ENCODE results near the gene RAB12. TPM values are rescaled to one million over a fixed set of nuclear protein-coding genes. Genes with fewer than 3 reads are reported as not detected.

The RAB12 gene
- total RNA-seq, 2 donors from 2014 or later: 22.0 to 27.0 TPM

GRCh38 chr18:8627107-8627472 is 17.9 kb downstream of the RAB12 start:
- H3K4me1 Mint-ChIP-seq: peaks cover 30% of the 10 kb centered on the region
- no peaks in the 10 kb centered on the region for H3K27me3 Mint-ChIP-seq (ENCODE audit: insufficient read depth)
- H3K27ac ChIP-seq (ENCODE audit: low read depth, low read length): no peak overlapping the region
- H3K4me3 Mint-ChIP-seq: no peak overlapping the region
- peaks cover 18% of the 10 kb centered on the region for H3K9me3 Mint-ChIP-seq
- H3K36me3 Mint-ChIP-seq (ENCODE audit: low read depth): peaks cover 57% of the 10 kb centered on the region
- H3K4me1 ChIP-seq (ENCODE audit: control insufficient read depth, insufficient read depth, low read length): no peaks in the 10 kb centered on the region
- H3K27ac Mint-ChIP-seq: no peak overlapping the region
- no peak for DNase-seq
- no peak overlapping the region for H3K9ac ChIP-seq (ENCODE audit: extremely low read depth, low read length, poor library complexity, severe bottlenecking)
- TF ChIP-seq CTCF (conservative IDR thresholded peaks at IDR 0.05): no peak
- WGBS, 2 experiments (ENCODE audit: insufficient coverage in 1 of 2, insufficient read length in 1 of 2): 88 to 90% methylated on average over 10 to 11 of the region's 11 CpGs
- no peaks in the 10 kb centered on the region for H3K27me3 ChIP-seq (ENCODE audit: control insufficient read depth, insufficient read depth, low read length, poor library complexity, severe bottlenecking)
- H3K9me3 ChIP-seq (ENCODE audit: control insufficient read depth, low read length): peaks cover 5% of the 10 kb centered on the region
- H3K36me3 ChIP-seq (ENCODE audit: control insufficient read depth, insufficient read depth, low read length): peaks cover 54% of the 10 kb centered on the region
- no peak overlapping the region for H3K4me3 ChIP-seq (ENCODE audit: low read length)

DNA sequence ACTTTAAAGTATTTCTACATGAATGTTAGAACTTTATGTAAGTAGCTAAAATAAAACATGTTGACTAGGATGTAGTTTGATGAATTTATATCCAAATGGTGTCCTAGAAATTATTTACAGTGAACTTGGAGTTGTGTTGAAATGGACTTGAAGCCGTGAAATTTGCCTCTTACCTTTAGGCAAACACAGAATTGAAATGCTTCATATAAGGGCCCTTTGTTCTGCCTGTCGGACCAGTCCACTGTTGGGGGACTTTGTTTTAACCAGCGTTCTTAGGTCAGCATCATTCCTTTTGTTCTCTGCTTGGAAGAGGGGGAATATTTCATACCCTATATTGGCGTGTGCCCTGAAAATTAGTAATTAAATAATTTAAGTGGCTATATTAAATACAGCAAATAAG is 18.3 kb downstream of the RAB12 start:
- no peak overlapping the region for H3K4me3 Mint-ChIP-seq
- 84% methylated on average over 3 of the region's 4 CpGs; no CpG with 5 or more reads in 1 of the 2 experiments for WGBS, 2 experiments (ENCODE audit: insufficient coverage in 1 of 2, insufficient read length in 1 of 2)
- Histone ChIP-seq H3K36me3 (ENCODE audit: control insufficient read depth, insufficient read depth, low read length) (peaks cover 53% of the 10 kb centered on the region), H3K27ac (ENCODE audit: low read depth, low read length) (no peak overlapping the region), H3K9me3 (ENCODE audit: control insufficient read depth, low read length) (peaks cover under 1% of the 10 kb centered on the region), H3K27me3 (ENCODE audit: control insufficient read depth, insufficient read depth, low read length, poor library complexity, severe bottlenecking) (no peaks in the 10 kb centered on the region), H3K4me1 (ENCODE audit: control insufficient read depth, insufficient read depth, low read length) (no peaks in the 10 kb centered on the region), H3K4me3 (ENCODE audit: low read length) (no peak overlapping the region), H3K9ac (ENCODE audit: extremely low read depth, low read length, poor library complexity, severe bottlenecking) (no peak overlapping the region)
- H3K4me1 Mint-ChIP-seq: peaks cover 30% of the 10 kb centered on the region
- peaks cover 13% of the 10 kb centered on the region for H3K9me3 Mint-ChIP-seq
- peaks cover 55% of the 10 kb centered on the region for H3K36me3 Mint-ChIP-seq (ENCODE audit: low read depth)
- DNase-seq: no peak
- H3K27me3 Mint-ChIP-seq (ENCODE audit: insufficient read depth): no peaks in the 10 kb centered on the region
- TF ChIP-seq CTCF (conservative IDR thresholded peaks at IDR 0.05): no peak
- H3K27ac Mint-ChIP-seq: no peak overlapping the region

GRCh38 chr18:8629602-8630001 is 20.4 kb downstream of the RAB12 start:
- no peak overlapping the region for H3K4me3 ChIP-seq (ENCODE audit: low read length)
- no peaks in the 10 kb centered on the region for H3K9me3 ChIP-seq (ENCODE audit: control insufficient read depth, low read length)
- no peak overlapping the region for H3K27ac ChIP-seq (ENCODE audit: low read depth, low read length)
- H3K27me3 ChIP-seq (ENCODE audit: control insufficient read depth, insufficient read depth, low read length, poor library complexity, severe bottlenecking): no peaks in the 10 kb centered on the region
- peaks cover 71% of the 10 kb centered on the region for H3K36me3 ChIP-seq (ENCODE audit: control insufficient read depth, insufficient read depth, low read length)
- DNase-seq: no peak
- Mint-ChIP-seq H3K4me3 (no peak overlapping the region), H3K36me3 (ENCODE audit: low read depth) (peaks cover 55% of the 10 kb centered on the region), H3K27ac (no peak overlapping the region), H3K4me1 (peaks cover 27% of the 10 kb centered on the region), H3K27me3 (ENCODE audit: insufficient read depth) (no peaks in the 10 kb centered on the region), H3K9me3 (no peaks in the 10 kb centered on the region)
- WGBS, 2 experiments (ENCODE audit: insufficient coverage in 1 of 2, insufficient read length in 1 of 2): 100% methylated on average over 3 of the region's 3 CpGs; no CpG with 5 or more reads in 1 of the 2 experiments
- H3K4me1 ChIP-seq (ENCODE audit: control insufficient read depth, insufficient read depth, low read length): no peaks in the 10 kb centered on the region
- no peak overlapping the region for H3K9ac ChIP-seq (ENCODE audit: extremely low read depth, low read length, poor library complexity, severe bottlenecking)
- no peak for TF ChIP-seq CTCF (conservative IDR thresholded peaks at IDR 0.05)

All from endodermal cell (in vitro differentiated cells).